Measurements from ENCODE around the gene CCNT1.
A peak's percentile ranks its signal among the peaks of the same experiment; 100 is the strongest.

DNA sequence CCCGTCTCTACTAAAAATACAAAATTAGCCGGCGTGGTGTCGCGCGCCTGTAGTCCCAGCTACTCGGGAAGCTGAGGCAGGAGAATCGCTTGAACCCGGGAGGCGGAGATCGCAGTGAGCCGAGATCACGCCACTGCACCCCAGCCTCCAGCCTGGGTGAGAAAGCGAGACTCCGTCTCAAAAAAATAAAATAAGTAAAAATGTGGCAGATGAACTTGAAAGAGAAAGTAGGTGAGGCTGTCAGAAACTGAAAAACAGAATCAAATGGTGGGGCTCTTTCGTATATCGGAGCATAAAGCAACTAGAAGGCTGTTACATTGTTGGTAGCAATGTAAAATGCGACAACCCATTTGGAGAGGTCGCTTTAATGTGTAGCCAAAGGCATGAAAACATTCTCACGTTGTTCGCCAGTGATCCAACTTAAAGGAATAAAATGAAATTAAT, 767 bp upstream of the CCNT1 start:
- TF ChIP-seq POLR2A (IDR thresholded peaks at IDR 0.05; ENCODE audit: low read length) = no peak
- no peak for TF ChIP-seq NPAS2 (CRISPR knock-in tag; IDR thresholded peaks at IDR 0.05; ENCODE audit: borderline replicate concordance)
- no peak for TF ChIP-seq GATA3 (IDR thresholded peaks at IDR 0.05; ENCODE audit: borderline replicate concordance)
- TF ChIP-seq, protein P1, sequence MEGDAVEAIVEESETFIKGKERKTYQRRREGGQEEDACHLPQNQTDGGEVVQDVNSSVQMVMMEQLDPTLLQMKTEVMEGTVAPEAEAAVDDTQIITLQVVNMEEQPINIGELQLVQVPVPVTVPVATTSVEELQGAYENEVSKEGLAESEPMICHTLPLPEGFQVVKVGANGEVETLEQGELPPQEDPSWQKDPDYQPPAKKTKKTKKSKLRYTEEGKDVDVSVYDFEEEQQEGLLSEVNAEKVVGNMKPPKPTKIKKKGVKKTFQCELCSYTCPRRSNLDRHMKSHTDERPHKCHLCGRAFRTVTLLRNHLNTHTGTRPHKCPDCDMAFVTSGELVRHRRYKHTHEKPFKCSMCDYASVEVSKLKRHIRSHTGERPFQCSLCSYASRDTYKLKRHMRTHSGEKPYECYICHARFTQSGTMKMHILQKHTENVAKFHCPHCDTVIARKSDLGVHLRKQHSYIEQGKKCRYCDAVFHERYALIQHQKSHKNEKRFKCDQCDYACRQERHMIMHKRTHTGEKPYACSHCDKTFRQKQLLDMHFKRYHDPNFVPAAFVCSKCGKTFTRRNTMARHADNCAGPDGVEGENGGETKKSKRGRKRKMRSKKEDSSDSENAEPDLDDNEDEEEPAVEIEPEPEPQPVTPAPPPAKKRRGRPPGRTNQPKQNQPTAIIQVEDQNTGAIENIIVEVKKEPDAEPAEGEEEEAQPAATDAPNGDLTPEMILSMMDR (IDR thresholded peaks at IDR 0.05) = no peak
- TF ChIP-seq HOXB13 (CRISPR knock-in tag; IDR thresholded peaks at IDR 0.05; ENCODE audit: low read depth) = no peak
- TF ChIP-seq KDM5A (IDR thresholded peaks at IDR 0.05) = no peak
- TF ChIP-seq RAD21 (conservative IDR thresholded peaks at IDR 0.05 in 1 of 2, IDR thresholded peaks at IDR 0.05 in 1 of 2) = no peak
- TF ChIP-seq ESRRA (IDR thresholded peaks at IDR 0.05; ENCODE audit: borderline replicate concordance, low read length) = no peak
- TF ChIP-seq PHF8 (IDR thresholded peaks at IDR 0.05; ENCODE audit: borderline replicate concordance, low read depth) = peak; percentile 6
- TF ChIP-seq EP300 (IDR thresholded peaks at IDR 0.05) = no peak
- no peak for TF ChIP-seq MAFK (IDR thresholded peaks at IDR 0.05; ENCODE audit: partially characterized antibody)
- TF ChIP-seq, protein P2, sequence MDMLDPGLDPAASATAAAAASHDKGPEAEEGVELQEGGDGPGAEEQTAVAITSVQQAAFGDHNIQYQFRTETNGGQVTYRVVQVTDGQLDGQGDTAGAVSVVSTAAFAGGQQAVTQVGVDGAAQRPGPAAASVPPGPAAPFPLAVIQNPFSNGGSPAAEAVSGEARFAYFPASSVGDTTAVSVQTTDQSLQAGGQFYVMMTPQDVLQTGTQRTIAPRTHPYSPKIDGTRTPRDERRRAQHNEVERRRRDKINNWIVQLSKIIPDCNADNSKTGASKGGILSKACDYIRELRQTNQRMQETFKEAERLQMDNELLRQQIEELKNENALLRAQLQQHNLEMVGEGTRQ (IDR thresholded peaks at IDR 0.05) = no peak

Measured in A549 (cell line).